H1 (cell line): ENCODE measurements around the gene ADAMTSL2. TPM values are rescaled to one million over a fixed set of nuclear protein-coding genes. Genes with fewer than 3 reads are reported as not detected.

Experiments
- ATF3 ChIP-seq: IDR thresholded peaks from 2 replicates; pipeline ENCODE4 v1.6.1; 2011; ENCODE audit warnings: low read depth, mild to moderate bottlenecking, low read length; ENCODE audit not compliant: insufficient read depth
- CHD1 ChIP-seq: IDR thresholded peaks from 2 replicates; pipeline ENCODE4 v1.6.1; 2012; ENCODE audit warnings: low read depth, low read length, improper control_type of control experiment
- CHD7 ChIP-seq: fragments of 300-600 bp; sonication (generic); IDR thresholded peaks from 2 replicates; pipeline ENCODE4 v1.7.1; 2012; ENCODE audit warnings: low read length, moderate library complexity, mild to moderate bottlenecking, inconsistent platforms; ENCODE audit not compliant: insufficient replicate concordance
- POLR2AphosphoS5 ChIP-seq: IDR thresholded peaks from 2 replicates; pipeline ENCODE4 v1.6.1; 2011; ENCODE audit warnings: low read depth, low read length
- RAD21 ChIP-seq, 2 experiments: IDR thresholded peaks in 1 of 2; conservative IDR thresholded peaks in 1 of 2; 2 replicates each; pipeline ENCODE4 v1.6.1; 2011; ENCODE audit warnings: low read depth in 2 of 2, low read length in 2 of 2, improper control_type of control experiment in 1 of 2, inconsistent platforms in 1 of 2, mild to moderate bottlenecking in 1 of 2, moderate library complexity in 1 of 2
- TEAD4 ChIP-seq: IDR thresholded peaks from 2 replicates; pipeline ENCODE4 v1.6.1; 2012; ENCODE audit warnings: low read depth, low read length, inconsistent platforms, mixed read lengths
- polyA plus RNA-seq, 7 experiments: library from polyadenylated mRNA; depleted of rRNA in 3 of 7; stranded (reverse) in 5 of 7; unstranded in 2 of 7; fragments of >200 nt in 5 of 7; fragments of 200-250 nt in 2 of 7; gene quantifications; 1 replicate in 5 of 7; 2 replicates in 1 of 7; 4 replicates in 1 of 7; pipeline versions ENCODE4 v1.2.1 to v1.2.3, GENCODE V29; 2011 to 2013; ENCODE audit warnings: missing spikeins in 2 of 7, mixed read lengths in 2 of 7
- total RNA-seq: library from RNA; stranded (reverse); fragmentation: NEBNext Ultra II Directional; extraction: Animal tissue kit (Norgen Biotek cat#: 25700); gene quantifications from 2 replicates; pipeline ENCODE4 v1.2.1, GENCODE V29; 2021

ADAMTSL2 gene
- total and polyA plus RNA-seq, 2 of the 8 experiments (the other 6 are each of a cell fraction or from before 2014, with no cell fraction given): 0.74 to 0.76 TPM

GRCh38 chr9:133612816-133613215 is 78.3 kb downstream of the ADAMTSL2 start (continued):
- TF ChIP-seq CHD7 (no peak), RAD21 (IDR thresholded peaks at IDR 0.05 in 1 of 2, conservative IDR thresholded peaks at IDR 0.05 in 1 of 2; ENCODE audit: low read depth in 2 of 2, low read length in 2 of 2) (no peak), TEAD4 (no peak), CHD1 (no peak), ATF3 (no peak), POLR2AphosphoS5 (no peak)
